ENCODE measurements around the gene SPANXA2. TPM values are rescaled to one million over a fixed set of nuclear protein-coding genes. Genes with fewer than 3 reads are reported as not detected.
"Not testable (repeated sequence)": the region's sequence is repeated elsewhere in the genome, so short reads cannot be mapped to it uniquely, and the experiment has no call there.

Gene SPANXA2
- not detected in 2 replicates for polyA plus RNA-seq
- polyA minus RNA-seq, result not detected in 2 replicates

DNA sequence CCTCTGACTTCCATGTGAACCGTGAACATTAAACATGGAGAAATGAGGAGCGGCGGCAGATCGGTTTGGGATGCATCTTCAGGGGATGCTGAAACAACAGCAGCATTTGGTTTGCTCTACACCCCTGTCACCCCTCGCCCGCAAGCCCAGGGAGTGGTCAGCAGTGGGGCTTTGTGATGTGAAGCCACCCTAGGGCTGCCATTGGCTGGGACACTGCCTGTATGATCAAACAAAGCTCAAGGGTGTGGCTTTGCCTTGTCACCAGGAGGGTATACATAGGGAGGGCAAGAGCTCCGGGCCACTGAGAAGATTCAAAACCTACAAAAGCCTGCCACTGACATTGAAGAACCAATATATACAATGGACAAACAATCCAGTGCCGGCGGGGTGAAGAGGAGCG lies at the start of gene SPANXA2:
Gene SPANXA2 (plus strand): TSS at position 301 of the 400 bp plus-strand sequence. CDS start 60 bp downstream, at position 361.
- not testable (repeated sequence) for H3K4me3 ChIP-seq (ENCODE audit: low read length); H3F3A ChIP-seq (ENCODE audit: insufficient read depth, low read length, poor library complexity, severe bottlenecking); H3K9me2 ChIP-seq (ENCODE audit: insufficient read depth, low read length)

DNA sequence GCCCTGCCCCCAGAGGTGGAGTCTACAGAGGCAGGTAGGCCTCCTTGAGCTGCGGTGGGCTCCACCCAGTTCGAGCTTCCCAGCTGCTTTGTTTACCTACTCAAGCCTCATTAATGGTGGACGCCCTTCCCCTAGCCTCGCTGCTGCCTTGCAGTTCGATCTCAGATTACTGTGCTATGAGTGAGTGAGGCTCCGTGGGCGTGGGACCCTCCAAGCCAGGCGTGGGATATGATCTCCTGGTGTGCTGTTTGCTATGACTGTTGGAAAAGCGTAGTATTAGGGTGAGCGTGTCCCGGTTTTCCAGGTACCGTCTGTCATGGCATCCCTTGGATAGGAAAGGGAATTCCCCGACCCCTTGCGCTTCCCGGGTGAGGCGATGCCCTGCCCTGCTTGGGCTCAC lies 47.0 kb upstream of the SPANXA2 start:
- H3F3A ChIP-seq (ENCODE audit: insufficient read depth, low read length, poor library complexity, severe bottlenecking); H3K27ac ChIP-seq (ENCODE audit: low read length); H3K4me2 ChIP-seq (ENCODE audit: low read length): not testable (repeated sequence)

More for the DNA sequence above, at the start of gene SPANXA2:
- not testable (repeated sequence) for H3K9ac ChIP-seq (ENCODE audit: low read length); H3K27ac ChIP-seq (ENCODE audit: low read length); H3K36me3 ChIP-seq (ENCODE audit: insufficient read depth, low read length); H3K9me3 ChIP-seq (ENCODE audit: low read length); H2AFZ ChIP-seq (ENCODE audit: low read depth, low read length); H3K79me2 ChIP-seq (replicated peaks; ENCODE audit: insufficient read depth, low read length); H4K20me1 ChIP-seq (ENCODE audit: insufficient read depth); H3K27me3 ChIP-seq (ENCODE audit: insufficient read depth, low read depth, low read length); H3K4me2 ChIP-seq (ENCODE audit: low read length)

DNA sequence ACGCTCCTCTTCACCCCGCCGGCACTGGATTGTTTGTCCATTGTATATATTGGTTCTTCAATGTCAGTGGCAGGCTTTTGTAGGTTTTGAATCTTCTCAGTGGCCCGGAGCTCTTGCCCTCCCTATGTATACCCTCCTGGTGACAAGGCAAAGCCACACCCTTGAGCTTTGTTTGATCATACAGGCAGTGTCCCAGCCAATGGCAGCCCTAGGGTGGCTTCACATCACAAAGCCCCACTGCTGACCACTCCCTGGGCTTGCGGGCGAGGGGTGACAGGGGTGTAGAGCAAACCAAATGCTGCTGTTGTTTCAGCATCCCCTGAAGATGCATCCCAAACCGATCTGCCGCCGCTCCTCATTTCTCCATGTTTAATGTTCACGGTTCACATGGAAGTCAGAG lies 4.9 kb upstream of the SPANXA2 start, which contains the start of gene SPANXA1:
Gene SPANXA1 (minus strand): TSS at position 101 of the 400 bp plus-strand sequence. CDS start 60 bp downstream, at position 41.
- H3K27me3 ChIP-seq (ENCODE audit: insufficient read depth, low read depth, low read length); H3K27ac ChIP-seq (ENCODE audit: low read length); H3K79me2 ChIP-seq (replicated peaks; ENCODE audit: insufficient read depth, low read length); H3K4me2 ChIP-seq (ENCODE audit: low read length); H2AFZ ChIP-seq (ENCODE audit: low read depth, low read length); H3K36me3 ChIP-seq (ENCODE audit: insufficient read depth, low read length); H4K20me1 ChIP-seq (ENCODE audit: insufficient read depth); H3K9me2 ChIP-seq (ENCODE audit: insufficient read depth, low read length); H3F3A ChIP-seq (ENCODE audit: insufficient read depth, low read length, poor library complexity, severe bottlenecking); H3K9me3 ChIP-seq (ENCODE audit: low read length); H3K9ac ChIP-seq (ENCODE audit: low read length); H3K4me3 ChIP-seq (ENCODE audit: low read length): not testable (repeated sequence)

More for the DNA sequence above, 47.0 kb upstream of the SPANXA2 start:
- not testable (repeated sequence) for H3K9me3 ChIP-seq (ENCODE audit: low read length); H3K79me2 ChIP-seq (replicated peaks; ENCODE audit: insufficient read depth, low read length); H2AFZ ChIP-seq (ENCODE audit: low read depth, low read length); H3K9ac ChIP-seq (ENCODE audit: low read length); H3K36me3 ChIP-seq (ENCODE audit: insufficient read depth, low read length); H4K20me1 ChIP-seq (ENCODE audit: insufficient read depth); H3K4me3 ChIP-seq (ENCODE audit: low read length); H3K27me3 ChIP-seq (ENCODE audit: insufficient read depth, low read depth, low read length); H3K9me2 ChIP-seq (ENCODE audit: insufficient read depth, low read length)

GRCh38 chrX:141609111-141609510 lies 19.6 kb downstream of the SPANXA2 start:
- H3K4me2 ChIP-seq (ENCODE audit: low read length), result no peak overlapping the region

More at GRCh38 chrX:141609111-141609510, 19.6 kb downstream of the SPANXA2 start:
- H3F3A ChIP-seq (ENCODE audit: insufficient read depth, low read length, poor library complexity, severe bottlenecking), result no peaks in the 10 kb centered on the region
- no peak overlapping the region for H3K9ac ChIP-seq (ENCODE audit: low read length)
- H3K27me3 ChIP-seq (ENCODE audit: insufficient read depth, low read depth, low read length), result no peaks in the 10 kb centered on the region
- H2AFZ ChIP-seq (ENCODE audit: low read depth, low read length), result no peak overlapping the region
- H3K9me3 ChIP-seq (ENCODE audit: low read length), result no peaks in the 10 kb centered on the region
- TF ChIP-seq MXI1 (conservative IDR thresholded peaks at IDR 0.05; ENCODE audit: poor library complexity, severe bottlenecking) (no peak), EP300 (conservative IDR thresholded peaks at IDR 0.05; ENCODE audit: poor library complexity, severe bottlenecking) (no peak), TAF1 (IDR thresholded peaks at IDR 0.05; ENCODE audit: low read depth) (no peak), RAD21 (conservative IDR thresholded peaks at IDR 0.05) (no peak), EZH2 (IDR thresholded peaks at IDR 0.05; ENCODE audit: borderline replicate concordance, insufficient read depth, low read length, poor library complexity, severe bottlenecking) (no peak), REST (IDR thresholded peaks at IDR 0.05; ENCODE audit: borderline replicate concordance) (no peak)
- no peak overlapping the region for H3K27ac ChIP-seq (ENCODE audit: low read length)
- H3K79me2 ChIP-seq (replicated peaks; ENCODE audit: insufficient read depth, low read length), result no peaks in the 10 kb centered on the region
- no peak overlapping the region for H3K4me3 ChIP-seq (ENCODE audit: low read length)
- H4K20me1 ChIP-seq (ENCODE audit: insufficient read depth), result no peaks in the 10 kb centered on the region
- no peaks in the 10 kb centered on the region for H3K9me2 ChIP-seq (ENCODE audit: insufficient read depth, low read length)
- no peaks in the 10 kb centered on the region for H3K36me3 ChIP-seq (ENCODE audit: insufficient read depth, low read length)
